BLaER1 (cell line): ENCODE data around the gene ATXN7L3B.

Experiments used
- H3K27ac ChIP-seq: shearing (Covaris generic); formaldehyde crosslinking; 2 replicates; pipeline ENCODE4 v1.8.1; 2022
- H3K27me3 ChIP-seq: shearing (Covaris generic); formaldehyde crosslinking; 2 replicates; pipeline ENCODE4 v1.8.1; 2022
- H3K36me3 ChIP-seq: shearing (Covaris generic); formaldehyde crosslinking; 2 replicates; pipeline ENCODE4 v1.8.1; 2022
- H3K4me1 ChIP-seq: shearing (Covaris generic); formaldehyde crosslinking; 2 replicates; pipeline ENCODE4 v1.8.1; 2022
- H3K4me2 ChIP-seq: shearing (Covaris generic); formaldehyde crosslinking; 2 replicates; pipeline ENCODE4 v1.8.1; 2022
- H3K4me3 ChIP-seq: shearing (Covaris generic); formaldehyde crosslinking; 2 replicates; pipeline ENCODE4 v1.8.1; 2022
- H3K9ac ChIP-seq: shearing (Covaris generic); formaldehyde crosslinking; 2 replicates; pipeline ENCODE4 v1.8.1; 2022
- H3K9me3 ChIP-seq: shearing (Covaris generic); formaldehyde crosslinking; 2 replicates; pipeline ENCODE4 v1.8.1; 2022
- H4K20me1 ChIP-seq: shearing (Covaris generic); formaldehyde crosslinking; 2 replicates; pipeline ENCODE4 v1.8.1; 2022
- Cebpa-rat ChIP-seq: shearing (Covaris generic); IDR thresholded peaks from 2 replicates; pipeline ENCODE4 v1.8.1; 2022

ATXN7L3B gene

DNA sequence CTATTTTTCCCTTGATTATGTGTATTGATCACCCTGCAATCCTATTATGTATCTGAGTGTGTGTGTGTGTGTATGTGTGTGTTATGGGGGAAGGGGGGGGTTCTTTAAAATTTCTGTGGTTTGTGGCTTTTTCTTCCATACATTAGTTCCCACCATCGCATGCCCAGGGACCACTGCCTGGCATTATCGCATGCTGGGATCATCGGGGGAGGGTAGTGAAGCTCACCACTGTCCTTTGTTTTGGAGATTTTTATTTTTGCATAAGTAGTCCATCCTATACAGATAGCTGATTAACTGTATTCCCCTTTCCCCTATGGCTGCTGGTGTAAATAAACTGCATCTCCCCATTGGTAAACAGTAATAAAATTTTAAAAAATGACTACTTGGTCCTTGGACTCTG is 3.4 kb downstream of the ATXN7L3B start:
- peak overlapping the region; percentile 87; the same call in 1 of the 2 replicates for H3K4me3 ChIP-seq

DNA sequence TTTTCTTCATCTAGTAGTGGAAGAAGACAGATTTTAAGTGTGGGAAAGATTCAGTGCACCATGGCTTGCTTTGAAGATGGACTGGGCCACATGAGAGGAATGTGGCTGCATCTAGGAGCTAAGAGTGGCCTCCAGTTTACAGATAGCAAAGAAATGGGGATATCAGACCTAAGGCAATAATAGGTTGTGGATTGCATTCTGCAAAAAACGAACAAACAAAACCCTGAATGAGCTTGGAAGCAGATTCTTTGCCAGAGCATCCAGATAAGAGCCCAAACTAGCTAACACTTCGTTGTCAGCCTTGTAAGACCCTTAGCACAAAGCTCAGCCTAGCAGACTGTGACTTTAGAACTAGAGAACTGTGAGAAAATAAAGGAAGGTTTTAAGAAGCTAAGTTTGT is 9.6 kb downstream of the ATXN7L3B start:
- no peak overlapping the region for H3K27ac ChIP-seq
- H3K27me3 ChIP-seq = no peaks in the 10 kb centered on the region

More for the DNA sequence above, 3.4 kb downstream of the ATXN7L3B start:
- no peak for TF ChIP-seq Cebpa-rat
- peak overlapping the region; percentile 98 for H3K4me2 ChIP-seq
- H3K9ac ChIP-seq = no peak overlapping the region
- H3K27me3 ChIP-seq = no peaks in the 10 kb centered on the region
- peaks cover 74% of the 10 kb centered on the region for H4K20me1 ChIP-seq
- peaks cover 19% of the 10 kb centered on the region; the same call in 1 of the 2 replicates for H3K9me3 ChIP-seq
- no peak overlapping the region for H3K27ac ChIP-seq
- peaks cover 33% of the 10 kb centered on the region for H3K36me3 ChIP-seq
- peaks cover 34% of the 10 kb centered on the region for H3K4me1 ChIP-seq

DNA sequence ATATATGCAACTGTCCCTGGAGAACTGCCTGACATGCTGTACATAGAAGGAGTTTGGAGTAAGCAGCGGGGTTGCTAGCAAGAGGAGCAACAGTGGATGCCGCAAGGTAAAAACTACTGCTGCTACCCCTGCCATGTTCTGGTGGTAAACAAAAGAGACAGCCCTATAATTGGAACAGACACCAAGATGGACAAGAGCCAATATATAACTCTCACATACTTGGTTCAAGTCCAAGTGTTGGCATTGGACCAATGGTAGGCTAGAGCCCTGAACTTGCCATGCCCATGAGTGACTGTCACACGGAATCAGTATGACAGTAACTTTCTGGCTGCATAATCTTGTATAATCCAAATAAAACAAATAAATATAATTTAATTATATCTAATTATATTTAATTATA is 13.7 kb downstream of the ATXN7L3B start:
- TF ChIP-seq Cebpa-rat = no peak
- Histone ChIP-seq H4K20me1 (no peaks in the 10 kb centered on the region), H3K27me3 (no peaks in the 10 kb centered on the region), H3K9me3 (no peaks in the 10 kb centered on the region), H3K9ac (no peak overlapping the region), H3K36me3 (no peaks in the 10 kb centered on the region), H3K4me1 (no peaks in the 10 kb centered on the region), H3K4me2 (no peak overlapping the region), H3K4me3 (no peak overlapping the region), H3K27ac (no peak overlapping the region)

More for the DNA sequence above, 9.6 kb downstream of the ATXN7L3B start:
- peaks cover 35% of the 10 kb centered on the region for H4K20me1 ChIP-seq
- H3K4me1 ChIP-seq = no peaks in the 10 kb centered on the region
- no peak for TF ChIP-seq Cebpa-rat
- no peaks in the 10 kb centered on the region; the same call in 1 of the 2 replicates for H3K36me3 ChIP-seq
- H3K9me3 ChIP-seq = no peaks in the 10 kb centered on the region
- H3K4me2 ChIP-seq = no peak overlapping the region
- H3K9ac ChIP-seq = no peak overlapping the region
- no peak overlapping the region for H3K4me3 ChIP-seq

DNA sequence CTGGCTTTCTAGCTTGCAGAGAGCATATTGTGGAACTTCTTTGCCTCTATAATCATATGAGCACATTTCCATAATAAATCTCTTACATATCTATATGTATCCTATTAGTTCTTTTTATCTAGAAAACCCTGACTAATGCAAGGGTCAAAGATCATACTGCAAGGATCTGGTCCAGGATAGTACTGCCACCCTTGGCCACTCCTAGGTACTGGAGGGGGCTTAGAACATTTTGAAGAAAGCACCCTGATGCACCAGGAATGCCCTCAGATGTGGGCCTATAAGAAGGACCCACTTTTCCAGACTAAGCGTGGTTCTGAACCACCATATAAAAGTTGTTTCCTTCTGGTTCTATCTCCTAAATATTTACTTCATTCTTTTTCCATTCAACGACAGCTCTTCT is 14.6 kb downstream of the ATXN7L3B start:
- no peaks in the 10 kb centered on the region for H4K20me1 ChIP-seq
- no peak overlapping the region for H3K4me2 ChIP-seq
- H3K9ac ChIP-seq = no peak overlapping the region
- H3K27me3 ChIP-seq = no peaks in the 10 kb centered on the region
- H3K4me1 ChIP-seq = no peaks in the 10 kb centered on the region
- H3K4me3 ChIP-seq = no peak overlapping the region
- TF ChIP-seq Cebpa-rat = no peak
- H3K9me3 ChIP-seq = no peaks in the 10 kb centered on the region
- no peaks in the 10 kb centered on the region for H3K36me3 ChIP-seq
- H3K27ac ChIP-seq = no peak overlapping the region

DNA sequence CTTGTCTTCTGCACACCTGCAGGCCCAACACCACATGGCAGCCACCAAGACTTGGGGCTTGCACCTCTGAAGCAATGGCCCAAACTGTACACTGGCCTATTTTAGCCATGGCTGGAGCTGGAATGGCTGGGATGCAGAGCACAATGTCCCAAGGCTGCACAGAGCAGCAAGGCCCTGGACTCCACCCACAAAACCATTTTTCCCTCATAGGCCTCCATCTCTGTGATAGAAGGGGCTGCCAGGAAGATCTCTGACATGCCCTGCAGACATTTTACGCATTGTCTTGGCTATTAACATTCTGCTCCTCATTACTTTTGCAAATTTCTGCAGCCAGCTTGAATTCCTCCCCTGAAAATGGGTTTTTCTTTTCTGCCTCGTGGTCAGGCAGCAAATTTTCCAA is 22.1 kb downstream of the ATXN7L3B start:
- H3K9ac ChIP-seq = no peak overlapping the region
- H3K27ac ChIP-seq = no peak overlapping the region
- H3K9me3 ChIP-seq = no peaks in the 10 kb centered on the region
- H3K4me1 ChIP-seq = no peaks in the 10 kb centered on the region
- H3K27me3 ChIP-seq = no peaks in the 10 kb centered on the region
- no peaks in the 10 kb centered on the region for H3K36me3 ChIP-seq
- H3K4me3 ChIP-seq = no peak overlapping the region
- no peak for TF ChIP-seq Cebpa-rat
- H4K20me1 ChIP-seq = no peaks in the 10 kb centered on the region
- no peak overlapping the region for H3K4me2 ChIP-seq

DNA sequence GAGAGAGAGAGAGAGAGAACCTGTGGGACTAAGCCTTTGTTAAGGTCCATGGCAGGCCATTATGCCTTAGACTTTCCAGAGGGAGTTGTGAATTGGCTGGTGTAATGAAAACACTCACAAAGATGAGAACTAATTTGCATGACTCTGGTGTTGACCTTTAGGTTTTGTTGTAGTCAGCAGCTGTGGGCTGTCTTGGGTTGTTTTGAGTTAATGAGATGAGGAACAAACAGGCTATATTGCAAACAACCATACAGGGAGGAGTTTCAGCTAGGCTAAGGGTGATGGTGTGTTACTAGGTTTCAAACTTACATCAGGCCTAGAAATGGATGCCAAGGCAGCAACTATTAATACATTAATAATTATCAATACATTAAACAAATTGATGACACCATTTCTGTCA is 26.3 kb downstream of the ATXN7L3B start:
- Histone ChIP-seq H3K4me3 (no peak overlapping the region), H4K20me1 (no peaks in the 10 kb centered on the region), H3K27me3 (no peaks in the 10 kb centered on the region), H3K4me2 (no peak overlapping the region), H3K27ac (no peak overlapping the region), H3K36me3 (no peaks in the 10 kb centered on the region), H3K4me1 (no peaks in the 10 kb centered on the region), H3K9ac (no peak overlapping the region), H3K9me3 (no peaks in the 10 kb centered on the region)
- no peak for TF ChIP-seq Cebpa-rat

DNA sequence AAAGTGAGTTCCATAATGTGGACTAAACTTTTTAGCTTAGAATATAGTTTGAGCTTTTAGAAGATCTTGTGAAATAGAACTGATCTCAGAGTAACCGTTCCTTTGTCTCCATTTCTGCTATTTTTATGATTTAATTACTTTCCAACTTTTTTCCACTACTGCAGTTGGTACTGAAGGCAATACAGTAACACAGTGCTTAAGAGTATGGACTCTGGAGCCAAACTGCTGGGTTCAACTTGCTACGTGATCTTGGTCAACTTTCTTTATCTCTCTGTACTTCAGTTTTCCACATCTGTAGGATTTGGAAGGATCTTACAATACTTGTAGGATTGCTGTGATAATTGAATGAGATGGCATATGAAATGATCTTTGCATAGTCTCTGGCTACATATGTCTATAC is 40.9 kb downstream of the ATXN7L3B start:
- no peak for TF ChIP-seq Cebpa-rat
- no peak overlapping the region for H3K9ac ChIP-seq
- no peak overlapping the region for H3K4me3 ChIP-seq
- no peak overlapping the region for H3K4me2 ChIP-seq
- no peaks in the 10 kb centered on the region for H3K4me1 ChIP-seq
- H3K36me3 ChIP-seq = no peaks in the 10 kb centered on the region
- H4K20me1 ChIP-seq = no peaks in the 10 kb centered on the region
- no peaks in the 10 kb centered on the region for H3K27me3 ChIP-seq
- H3K9me3 ChIP-seq = no peaks in the 10 kb centered on the region
- no peak overlapping the region for H3K27ac ChIP-seq

DNA sequence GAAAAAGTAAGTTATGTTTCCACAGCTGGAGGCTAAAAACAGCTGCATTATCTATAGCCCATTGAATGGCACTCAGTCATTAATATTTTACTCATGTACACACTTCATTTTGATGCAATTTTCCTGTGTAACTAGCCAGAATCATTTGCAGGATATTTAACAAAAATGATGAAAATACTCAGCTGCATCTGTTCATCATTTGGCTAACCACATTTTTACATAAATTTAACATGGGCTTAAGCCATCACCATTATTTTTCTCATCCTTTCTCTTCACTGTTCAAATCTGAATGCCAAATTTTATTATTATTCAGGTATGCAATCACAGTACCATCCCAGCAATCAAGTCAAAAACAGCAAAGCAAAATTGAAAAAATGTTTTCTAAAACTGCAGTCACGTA is 41.8 kb downstream of the ATXN7L3B start:
- H3K36me3 ChIP-seq = no peaks in the 10 kb centered on the region
- H3K4me1 ChIP-seq = no peaks in the 10 kb centered on the region
- no peaks in the 10 kb centered on the region for H4K20me1 ChIP-seq
- no peak overlapping the region for H3K27ac ChIP-seq
- H3K4me2 ChIP-seq = no peak overlapping the region
- no peak overlapping the region for H3K9ac ChIP-seq
- no peak overlapping the region for H3K4me3 ChIP-seq
- TF ChIP-seq Cebpa-rat = no peak
- no peaks in the 10 kb centered on the region for H3K9me3 ChIP-seq
- no peaks in the 10 kb centered on the region for H3K27me3 ChIP-seq

DNA sequence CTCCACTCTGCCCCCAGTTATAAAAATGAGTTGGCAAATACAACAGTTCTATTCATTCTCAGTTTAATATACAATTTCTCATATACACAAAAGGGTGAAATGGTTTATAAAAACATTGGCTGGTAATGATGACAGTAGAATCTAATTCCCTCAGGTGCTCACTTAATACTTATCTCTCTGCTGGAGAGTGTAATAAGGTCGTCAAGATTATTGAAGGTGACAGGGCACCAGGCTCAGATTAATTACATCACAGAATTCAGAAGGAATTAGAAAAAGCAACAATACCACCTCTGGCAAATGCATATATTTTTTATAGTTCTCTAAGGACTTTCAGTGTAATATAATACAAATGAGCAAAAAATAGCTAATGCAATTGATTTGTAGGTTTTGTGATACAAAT is 42.3 kb downstream of the ATXN7L3B start:
- no peak overlapping the region for H3K4me3 ChIP-seq
- H3K27me3 ChIP-seq = no peaks in the 10 kb centered on the region
- H3K9me3 ChIP-seq = no peaks in the 10 kb centered on the region
- no peak for TF ChIP-seq Cebpa-rat
- no peak overlapping the region for H3K27ac ChIP-seq
- H4K20me1 ChIP-seq = no peaks in the 10 kb centered on the region
- H3K4me1 ChIP-seq = no peaks in the 10 kb centered on the region
- no peak overlapping the region for H3K4me2 ChIP-seq
- no peak overlapping the region for H3K9ac ChIP-seq
- H3K36me3 ChIP-seq = no peaks in the 10 kb centered on the region

DNA sequence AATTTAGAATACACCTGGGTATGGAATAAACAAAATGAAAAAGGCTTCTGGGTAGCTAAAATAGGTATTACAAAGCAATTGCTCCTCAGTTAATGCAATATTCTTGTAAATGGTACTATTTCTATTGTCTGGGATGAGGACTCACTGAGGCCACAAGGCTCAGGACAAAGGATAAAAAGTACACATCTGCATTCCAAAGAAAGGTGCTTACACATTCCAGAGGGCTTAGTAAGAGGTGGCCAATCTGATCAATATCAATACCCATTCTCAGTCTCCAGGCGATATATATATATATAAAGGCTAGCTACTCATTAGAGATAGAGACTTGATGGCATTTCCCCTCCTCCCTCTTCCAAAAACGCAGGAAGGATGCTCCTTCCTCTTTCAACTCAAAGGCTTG is 43.8 kb downstream of the ATXN7L3B start:
- H4K20me1 ChIP-seq = no peaks in the 10 kb centered on the region
- TF ChIP-seq Cebpa-rat = no peak
- H3K27me3 ChIP-seq = no peaks in the 10 kb centered on the region
- H3K4me3 ChIP-seq = no peak overlapping the region
- H3K4me2 ChIP-seq = no peak overlapping the region
- no peaks in the 10 kb centered on the region for H3K4me1 ChIP-seq
- no peaks in the 10 kb centered on the region for H3K36me3 ChIP-seq
- H3K9ac ChIP-seq = no peak overlapping the region
- H3K9me3 ChIP-seq = no peaks in the 10 kb centered on the region
- no peak overlapping the region for H3K27ac ChIP-seq

DNA sequence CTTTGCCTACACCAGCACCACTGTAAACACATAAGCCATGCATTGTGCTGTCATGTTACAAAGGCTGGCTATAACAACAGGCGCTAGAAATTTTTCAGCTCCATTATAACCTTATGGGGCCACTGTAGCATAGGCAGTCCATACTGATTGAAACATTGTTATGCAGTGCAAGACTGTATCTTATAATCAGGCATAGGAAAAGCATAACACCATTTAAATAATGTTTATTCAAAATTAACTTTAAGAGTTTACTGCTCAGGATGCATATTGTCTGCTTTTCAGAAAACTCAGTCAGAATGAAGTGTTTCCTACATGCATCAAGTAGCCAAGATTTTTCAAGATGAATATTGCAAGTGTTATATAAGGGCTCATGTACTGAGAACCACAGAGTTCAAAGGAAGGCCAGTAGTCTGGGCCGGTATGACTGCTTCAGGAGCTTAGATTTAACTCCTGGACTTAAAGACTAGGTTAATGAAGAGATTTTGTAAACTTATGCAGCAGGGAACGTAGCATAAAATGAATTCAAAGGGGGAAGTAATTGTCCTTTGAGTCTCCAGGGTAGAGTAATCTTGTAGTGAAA is 46.9 kb downstream of the ATXN7L3B start:
- Histone ChIP-seq H3K36me3 (no peaks in the 10 kb centered on the region), H3K9ac (no peak overlapping the region), H3K4me3 (no peak overlapping the region), H3K27me3 (no peaks in the 10 kb centered on the region), H3K4me2 (no peak overlapping the region), H3K4me1 (no peaks in the 10 kb centered on the region), H3K9me3 (no peaks in the 10 kb centered on the region), H4K20me1 (no peaks in the 10 kb centered on the region), H3K27ac (no peak overlapping the region)
- TF ChIP-seq Cebpa-rat = no peak
